Nephron (organoid): ENCODE measurements around the gene PHACTR4.
A peak's percentile ranks its signal among the peaks of the same experiment; 100 is the strongest.
"Not testable (repeated sequence)": the region's sequence is repeated elsewhere in the genome, so short reads cannot be mapped to it uniquely, and the experiment has no call there.

Experiments used
- H3K27ac Mint-ChIP-seq, 3 experiments: 2 replicates each; pipeline ENCODE4 v1.8.0; 2020; ENCODE audit warnings: mixed read lengths in 3 of 3, mild to moderate bottlenecking in 2 of 3, moderate library complexity in 1 of 3
- H3K27me3 Mint-ChIP-seq: 2 replicates; pipeline ENCODE4 v1.8.0; 2021; ENCODE audit warnings: low read depth, mild to moderate bottlenecking, moderate library complexity, mixed read lengths
- H3K36me3 Mint-ChIP-seq: 2 replicates; pipeline ENCODE4 v1.8.0; 2020; ENCODE audit warnings: low read depth, mixed read lengths
- H3K4me1 Mint-ChIP-seq: 2 replicates; pipeline ENCODE4 v1.8.0; 2020; ENCODE audit warnings: mixed read lengths
- H3K4me3 Mint-ChIP-seq, 3 experiments: 2 replicates each; pipeline ENCODE4 v1.8.0; 2020; ENCODE audit warnings: mild to moderate bottlenecking in 3 of 3, mixed read lengths in 3 of 3, moderate library complexity in 2 of 3
- H3K9me3 Mint-ChIP-seq: 2 replicates; pipeline ENCODE4 v1.8.0; 2020; ENCODE audit warnings: mixed read lengths
- TF ChIP-seq, protein P1 (sequence below), 3 experiments: fragments of 200-600 bp; sonication (generic); IDR thresholded peaks; one replicate each; pipeline ENCODE4 v1.5.0; 2021; ENCODE audit warnings: antibody characterized with exemption in 3 of 3; ENCODE audit not compliant: unreplicated experiment in 3 of 3

PHACTR4 gene

DNA sequence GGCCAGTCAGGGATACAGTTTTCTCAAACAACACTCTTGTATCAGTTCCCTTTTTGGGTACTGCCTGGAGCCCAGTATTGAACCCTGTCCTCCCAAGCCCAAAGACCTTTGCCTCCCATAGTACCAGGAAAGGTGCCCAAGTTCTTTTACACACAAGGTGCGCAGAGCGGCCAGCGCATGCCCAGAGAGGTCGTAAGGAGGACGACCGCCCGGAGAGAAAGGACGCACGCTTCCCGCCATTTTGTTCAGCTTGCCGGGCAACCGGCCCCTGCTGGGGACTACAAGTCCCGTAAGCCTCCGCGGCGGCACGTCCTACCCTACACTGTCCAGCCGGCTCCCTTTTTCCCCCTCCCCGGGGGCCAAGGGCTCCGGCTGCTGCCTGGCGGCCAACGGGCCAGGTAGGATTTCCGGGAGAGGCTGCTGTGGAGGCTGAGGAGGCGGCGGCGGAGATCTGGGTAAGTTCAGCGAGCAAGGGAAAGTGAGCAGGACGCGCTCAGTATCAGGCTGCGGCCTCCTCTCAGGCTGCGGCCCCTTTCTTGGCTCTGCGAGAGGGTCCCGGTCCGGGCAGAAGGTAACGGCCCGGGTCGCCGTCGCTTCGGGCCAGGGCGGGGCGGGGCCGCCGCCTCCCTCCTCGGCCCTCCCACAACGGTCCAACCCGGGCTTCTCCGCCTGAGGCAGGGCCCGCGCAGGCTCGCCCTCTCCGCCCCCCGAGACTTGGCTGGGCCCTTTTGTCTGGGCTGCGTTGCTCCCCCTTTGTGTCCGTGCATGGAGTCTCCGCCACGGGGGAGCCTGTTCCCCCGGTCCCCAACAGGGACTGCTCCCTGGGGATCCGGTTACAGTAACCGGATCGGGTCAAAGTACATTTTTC lies at the start of gene PHACTR4:
TSS of gene PHACTR4 (plus strand) at position 370 of the 868 bp plus-strand sequence. CDS start 37,708 bp downstream, outside the sequence.
- H3K4me1 Mint-ChIP-seq: peaks cover 28% of the 10 kb centered on the region
- peaks cover 17% of the 10 kb centered on the region for H3K36me3 Mint-ChIP-seq
- H3K27ac Mint-ChIP-seq: peak within 1 kb of the TSS; percentile 96 to 100 (median 97)
- no peaks in the 10 kb centered on the region for H3K9me3 Mint-ChIP-seq
- peak within 1 kb of the TSS; percentile 96 to 97 (median 96) for H3K4me3 Mint-ChIP-seq
- no peaks in the 10 kb centered on the region for H3K27me3 Mint-ChIP-seq
- TF ChIP-seq, protein P1, sequence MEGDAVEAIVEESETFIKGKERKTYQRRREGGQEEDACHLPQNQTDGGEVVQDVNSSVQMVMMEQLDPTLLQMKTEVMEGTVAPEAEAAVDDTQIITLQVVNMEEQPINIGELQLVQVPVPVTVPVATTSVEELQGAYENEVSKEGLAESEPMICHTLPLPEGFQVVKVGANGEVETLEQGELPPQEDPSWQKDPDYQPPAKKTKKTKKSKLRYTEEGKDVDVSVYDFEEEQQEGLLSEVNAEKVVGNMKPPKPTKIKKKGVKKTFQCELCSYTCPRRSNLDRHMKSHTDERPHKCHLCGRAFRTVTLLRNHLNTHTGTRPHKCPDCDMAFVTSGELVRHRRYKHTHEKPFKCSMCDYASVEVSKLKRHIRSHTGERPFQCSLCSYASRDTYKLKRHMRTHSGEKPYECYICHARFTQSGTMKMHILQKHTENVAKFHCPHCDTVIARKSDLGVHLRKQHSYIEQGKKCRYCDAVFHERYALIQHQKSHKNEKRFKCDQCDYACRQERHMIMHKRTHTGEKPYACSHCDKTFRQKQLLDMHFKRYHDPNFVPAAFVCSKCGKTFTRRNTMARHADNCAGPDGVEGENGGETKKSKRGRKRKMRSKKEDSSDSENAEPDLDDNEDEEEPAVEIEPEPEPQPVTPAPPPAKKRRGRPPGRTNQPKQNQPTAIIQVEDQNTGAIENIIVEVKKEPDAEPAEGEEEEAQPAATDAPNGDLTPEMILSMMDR (IDR thresholded peaks at IDR 0.05; ENCODE audit: unreplicated experiment in 3 of 3): peak in 1 of 3 experiments; percentile 22

DNA sequence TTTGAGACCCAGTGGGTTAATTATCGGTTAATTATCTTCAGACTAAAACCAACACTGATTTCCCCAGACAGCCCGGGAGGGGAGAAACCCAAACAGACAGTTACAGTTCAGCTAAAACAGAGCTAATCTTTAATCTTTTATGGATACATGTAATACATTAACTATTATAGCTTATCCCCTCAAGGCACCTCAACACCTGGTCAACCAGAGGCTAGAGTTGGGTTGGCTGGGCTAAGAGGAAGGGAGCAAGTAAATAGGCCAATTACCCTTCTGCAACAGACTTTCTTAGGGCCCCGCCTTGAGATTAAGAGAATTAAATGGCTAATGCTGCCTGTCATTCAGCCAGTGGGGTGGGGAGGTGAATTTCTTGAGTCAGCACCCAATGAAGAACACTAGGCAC lies 47.3 kb upstream of the PHACTR4 start:
- Mint-ChIP-seq H3K36me3 (no peaks in the 10 kb centered on the region), H3K27me3 (no peaks in the 10 kb centered on the region), H3K27ac (peak overlapping the region; percentile 35 to 88 (median 82)), H3K4me1 (no peaks in the 10 kb centered on the region), H3K9me3 (no peaks in the 10 kb centered on the region), H3K4me3 (no peak overlapping the region)
- TF ChIP-seq, protein P1 (IDR thresholded peaks at IDR 0.05; ENCODE audit: unreplicated experiment in 3 of 3): no peak

DNA sequence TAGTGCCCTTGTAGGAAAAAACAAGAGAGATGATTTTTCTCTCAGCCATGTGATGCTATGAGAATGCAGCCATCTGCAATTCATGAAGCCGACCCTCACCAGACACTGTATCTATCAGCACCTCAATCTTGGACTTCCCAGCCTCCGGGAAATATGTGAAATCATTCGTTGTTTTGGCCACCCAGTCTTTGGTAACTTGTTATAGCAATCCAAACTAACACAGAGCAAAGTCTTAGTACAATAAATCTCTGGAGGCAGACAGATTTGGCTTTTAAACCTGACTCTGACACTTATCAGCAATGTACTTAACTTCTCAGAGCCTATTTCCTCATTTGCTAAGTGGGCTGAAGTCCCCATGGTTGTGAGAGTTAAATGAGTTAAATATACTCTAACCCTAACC lies 45.8 kb upstream of the PHACTR4 start:
- no peaks in the 10 kb centered on the region for H3K9me3 Mint-ChIP-seq
- TF ChIP-seq, protein P1 (IDR thresholded peaks at IDR 0.05; ENCODE audit: unreplicated experiment in 3 of 3): no peak
- no peaks in the 10 kb centered on the region for H3K27me3 Mint-ChIP-seq
- H3K4me1 Mint-ChIP-seq: peaks cover 4% of the 10 kb centered on the region
- no peak overlapping the region for H3K4me3 Mint-ChIP-seq
- H3K36me3 Mint-ChIP-seq: no peaks in the 10 kb centered on the region
- peak overlapping the region; percentile 37 to 88 (median 73) for H3K27ac Mint-ChIP-seq

DNA sequence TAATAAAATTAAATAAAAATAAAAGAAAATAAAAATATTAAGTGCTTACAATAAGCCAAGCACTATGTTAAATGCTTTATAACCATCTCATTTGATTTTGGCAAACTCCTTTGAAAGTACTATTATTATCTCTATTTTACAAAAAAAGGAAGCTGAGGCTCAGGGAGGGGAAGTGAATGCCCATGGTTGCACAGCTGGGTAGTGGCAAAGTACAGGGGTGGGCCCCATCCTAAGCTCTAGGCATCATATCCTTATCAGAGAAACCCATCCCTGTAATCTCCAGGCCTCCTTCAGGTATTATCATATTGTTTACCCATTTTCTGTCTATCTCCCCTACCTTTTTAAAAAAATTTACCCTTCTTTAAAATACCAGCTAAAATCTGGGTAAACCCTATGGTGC lies 43.0 kb upstream of the PHACTR4 start:
- no peaks in the 10 kb centered on the region for H3K27me3 Mint-ChIP-seq
- TF ChIP-seq, protein P1 (IDR thresholded peaks at IDR 0.05; ENCODE audit: unreplicated experiment in 3 of 3): no peak
- H3K27ac Mint-ChIP-seq: peak overlapping the region in 1 of 3 experiments; percentile 68
- H3K36me3 Mint-ChIP-seq: peaks cover 7% of the 10 kb centered on the region
- no peaks in the 10 kb centered on the region for H3K9me3 Mint-ChIP-seq
- H3K4me1 Mint-ChIP-seq: peaks cover 13% of the 10 kb centered on the region
- H3K4me3 Mint-ChIP-seq: no peak overlapping the region

DNA sequence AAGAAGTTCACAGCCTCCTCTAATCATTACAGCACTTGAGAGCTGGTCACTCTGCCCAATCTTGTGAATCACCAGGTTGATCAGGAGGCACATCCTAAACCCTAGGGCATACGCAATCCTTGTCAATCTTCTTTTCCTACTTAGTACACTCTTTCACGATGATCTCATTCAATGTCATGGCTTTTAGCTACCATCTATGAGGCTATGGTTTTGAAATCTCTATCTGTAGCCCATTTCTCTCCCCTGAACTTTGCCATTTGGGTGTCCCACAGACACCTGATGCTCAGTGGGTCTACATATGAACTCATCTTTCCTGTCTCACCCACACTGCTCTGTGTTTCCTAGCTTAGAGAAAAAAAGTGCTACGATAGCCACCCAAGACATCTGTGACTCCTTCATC lies 42.6 kb upstream of the PHACTR4 start:
- Mint-ChIP-seq H3K27me3 (no peaks in the 10 kb centered on the region), H3K4me1 (peaks cover 13% of the 10 kb centered on the region), H3K36me3 (peaks cover 9% of the 10 kb centered on the region), H3K27ac (peak overlapping the region in 2 of 3 experiments; percentile 14 to 68), H3K9me3 (no peaks in the 10 kb centered on the region), H3K4me3 (peak overlapping the region in 1 of 3 experiments; percentile 5)
- TF ChIP-seq, protein P1 (IDR thresholded peaks at IDR 0.05; ENCODE audit: unreplicated experiment in 3 of 3): no peak

DNA sequence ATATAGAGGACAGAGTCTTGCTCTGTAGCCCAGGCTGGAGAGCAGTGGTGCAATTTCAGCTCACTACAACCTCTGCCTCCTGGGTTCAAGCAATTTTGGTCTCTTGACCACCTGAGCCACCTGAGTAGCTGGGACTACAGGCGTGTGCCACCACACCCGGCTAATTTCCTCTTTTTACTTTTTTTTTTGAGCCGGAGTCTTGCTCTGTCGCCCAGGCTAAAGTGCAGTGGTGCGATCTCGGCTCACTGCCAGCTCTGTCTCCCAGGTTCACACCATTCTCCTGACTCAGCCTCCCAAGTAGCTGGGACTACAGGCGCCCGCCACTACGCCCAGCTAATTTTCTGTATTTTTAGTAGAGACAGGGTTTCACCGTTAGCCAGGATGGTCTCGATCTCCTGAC lies 42.1 kb upstream of the PHACTR4 start:
- H3K27me3 Mint-ChIP-seq, H3K9me3 Mint-ChIP-seq: not testable (repeated sequence)
- H3K4me3 Mint-ChIP-seq: peak overlapping the region; percentile 5 to 88 (median 34)
- peaks cover 12% of the 10 kb centered on the region for H3K36me3 Mint-ChIP-seq
- H3K27ac Mint-ChIP-seq: peak overlapping the region in 2 of 3 experiments; percentile 14 to 68
- H3K4me1 Mint-ChIP-seq: peaks cover 13% of the 10 kb centered on the region
